HepG2 (cell line): ENCODE measurements around the gene SPDYE16. TPM values are rescaled to one million over a fixed set of nuclear protein-coding genes. Genes with fewer than 3 reads are reported as not detected.
A peak's percentile ranks its signal among the peaks of the same experiment; 100 is the strongest.

Experiments used
- ATF1 ChIP-seq: IDR thresholded peaks from 2 replicates; pipeline ENCODE4 v1.6.1; 2016; ENCODE audit warnings: mild to moderate bottlenecking, control low read depth
- CEBPG ChIP-seq: IDR thresholded peaks from 2 replicates; pipeline ENCODE4 v1.6.1; 2016
- HIVEP1 ChIP-seq: sonication (generic); formaldehyde crosslinking; IDR thresholded peaks from 2 replicates; pipeline ENCODE4 v1.4.0; 2020; ENCODE audit warnings: mild to moderate bottlenecking, missing genetic modification reagents
- RNF2 ChIP-seq: fragments of 450-650 bp; conservative IDR thresholded peaks from 2 replicates; pipeline ENCODE4 v1.6.1; 2016; ENCODE audit warnings: low read depth
- TOPORS ChIP-seq: sonication (generic); formaldehyde crosslinking; IDR thresholded peaks from 2 replicates; pipeline ENCODE4 v1.8.0; 2023; ENCODE audit warnings: mild to moderate bottlenecking, missing genetic modification reagents
- ZBTB40 ChIP-seq, 2 experiments: fragments of 450-650 bp in 1 of 2; sonication (generic) in 1 of 2; formaldehyde crosslinking in 1 of 2; IDR thresholded peaks; 2 replicates each; pipeline versions ENCODE4 v1.6.1 to v1.8.0; 2016 to 2022; ENCODE audit warnings: antibody characterized with exemption in 1 of 2, mild to moderate bottlenecking in 1 of 2, missing genetic modification reagents in 1 of 2
- ZFY ChIP-seq: sonication (generic); formaldehyde crosslinking; IDR thresholded peaks from 2 replicates; pipeline ENCODE4 v1.4.0; 2020; ENCODE audit warnings: missing genetic modification reagents
- ZNF274 ChIP-seq: sonication (generic); formaldehyde crosslinking; IDR thresholded peaks from 2 replicates; pipeline ENCODE4 v1.5.1; 2020; ENCODE audit warnings: mild to moderate bottlenecking, missing genetic modification reagents
- ZNF598 ChIP-seq: sonication (generic); formaldehyde crosslinking; IDR thresholded peaks from 2 replicates; pipeline ENCODE4 v1.5.1; 2020; ENCODE audit warnings: mild to moderate bottlenecking, missing genetic modification reagents, borderline replicate concordance
- polyA plus RNA-seq, 8 experiments: library from polyadenylated mRNA; depleted of rRNA in 3 of 8; stranded (reverse) in 7 of 8; unstranded in 1 of 8; fragments of >200 nt; fragmentation: Illumina TruSeq in 4 of 8; extraction: Trizol in 4 of 8; gene quantifications; 2 replicates each; pipeline versions ENCODE4 v1.2.1 to v1.2.3, GENCODE V29; 2011 to 2016; ENCODE audit warnings: low read depth in 4 of 8, missing spikeins in 1 of 8, mixed read lengths in 1 of 8; ENCODE audit not compliant: insufficient read depth in 1 of 8
- total RNA-seq, 5 experiments: library from RNA; depleted of rRNA; stranded (reverse); fragments of >200 nt; fragmentation: Illumina TruSeq; extraction: Trizol; gene quantifications; 2 replicates each; pipeline ENCODE4 v1.2.3, GENCODE V29; 2016; ENCODE audit warnings: low read depth in 1 of 5
- TF ChIP-seq, protein P1 (sequence below): sonication (generic); formaldehyde crosslinking; IDR thresholded peaks from 2 replicates; pipeline ENCODE4 v1.5.1; 2020; ENCODE audit warnings: mild to moderate bottlenecking, missing genetic modification reagents, borderline replicate concordance
- TF ChIP-seq, protein P2 (sequence below): sonication (generic); formaldehyde crosslinking; IDR thresholded peaks from 2 replicates; pipeline ENCODE4 v1.4.0; 2020; ENCODE audit warnings: missing genetic modification reagents
- TF ChIP-seq, protein P3 (sequence below): sonication (generic); formaldehyde crosslinking; IDR thresholded peaks from 2 replicates; pipeline ENCODE4 v1.5.0; 2020; ENCODE audit warnings: mild to moderate bottlenecking, missing genetic modification reagents

Gene SPDYE16
- total and polyA plus RNA-seq, 2 of the 13 experiments (the other 11 are each of a cell fraction or from before 2014, with no cell fraction given) = 0.11 TPM; not detected in 1

GRCh38 chr7:76515999-76516443 lies 27.1 kb downstream of the SPDYE16 start (continued):
- TF ChIP-seq ZNF598 (CRISPR knock-in tag) (peak; percentile 34; the same call in 1 of the 2 replicates), ATF1 (CRISPR knock-in tag) (no peak), CEBPG (0 out of 2 replicates have a peak, but pooled peaks have one; percentile 22), TOPORS (CRISPR knock-in tag) (peak; percentile 17; the same call in 1 of the 2 replicates), ZNF274 (CRISPR knock-in tag) (peak; percentile 26; the same call in 1 of the 2 replicates), HIVEP1 (CRISPR knock-in tag) (peak; percentile 69; the same call in 1 of the 2 replicates), ZFY (CRISPR knock-in tag) (peak; percentile 75), ZBTB40 (IDR thresholded peaks at IDR 0.05) (no peak), ZBTB40 (CRISPR knock-in tag; IDR thresholded peaks at IDR 0.05) (0 out of 2 replicates have a peak, but pooled peaks have one; percentile 75), RNF2 (no peak; the same call in 1 of the 2 replicates)
- TF ChIP-seq, protein P1, sequence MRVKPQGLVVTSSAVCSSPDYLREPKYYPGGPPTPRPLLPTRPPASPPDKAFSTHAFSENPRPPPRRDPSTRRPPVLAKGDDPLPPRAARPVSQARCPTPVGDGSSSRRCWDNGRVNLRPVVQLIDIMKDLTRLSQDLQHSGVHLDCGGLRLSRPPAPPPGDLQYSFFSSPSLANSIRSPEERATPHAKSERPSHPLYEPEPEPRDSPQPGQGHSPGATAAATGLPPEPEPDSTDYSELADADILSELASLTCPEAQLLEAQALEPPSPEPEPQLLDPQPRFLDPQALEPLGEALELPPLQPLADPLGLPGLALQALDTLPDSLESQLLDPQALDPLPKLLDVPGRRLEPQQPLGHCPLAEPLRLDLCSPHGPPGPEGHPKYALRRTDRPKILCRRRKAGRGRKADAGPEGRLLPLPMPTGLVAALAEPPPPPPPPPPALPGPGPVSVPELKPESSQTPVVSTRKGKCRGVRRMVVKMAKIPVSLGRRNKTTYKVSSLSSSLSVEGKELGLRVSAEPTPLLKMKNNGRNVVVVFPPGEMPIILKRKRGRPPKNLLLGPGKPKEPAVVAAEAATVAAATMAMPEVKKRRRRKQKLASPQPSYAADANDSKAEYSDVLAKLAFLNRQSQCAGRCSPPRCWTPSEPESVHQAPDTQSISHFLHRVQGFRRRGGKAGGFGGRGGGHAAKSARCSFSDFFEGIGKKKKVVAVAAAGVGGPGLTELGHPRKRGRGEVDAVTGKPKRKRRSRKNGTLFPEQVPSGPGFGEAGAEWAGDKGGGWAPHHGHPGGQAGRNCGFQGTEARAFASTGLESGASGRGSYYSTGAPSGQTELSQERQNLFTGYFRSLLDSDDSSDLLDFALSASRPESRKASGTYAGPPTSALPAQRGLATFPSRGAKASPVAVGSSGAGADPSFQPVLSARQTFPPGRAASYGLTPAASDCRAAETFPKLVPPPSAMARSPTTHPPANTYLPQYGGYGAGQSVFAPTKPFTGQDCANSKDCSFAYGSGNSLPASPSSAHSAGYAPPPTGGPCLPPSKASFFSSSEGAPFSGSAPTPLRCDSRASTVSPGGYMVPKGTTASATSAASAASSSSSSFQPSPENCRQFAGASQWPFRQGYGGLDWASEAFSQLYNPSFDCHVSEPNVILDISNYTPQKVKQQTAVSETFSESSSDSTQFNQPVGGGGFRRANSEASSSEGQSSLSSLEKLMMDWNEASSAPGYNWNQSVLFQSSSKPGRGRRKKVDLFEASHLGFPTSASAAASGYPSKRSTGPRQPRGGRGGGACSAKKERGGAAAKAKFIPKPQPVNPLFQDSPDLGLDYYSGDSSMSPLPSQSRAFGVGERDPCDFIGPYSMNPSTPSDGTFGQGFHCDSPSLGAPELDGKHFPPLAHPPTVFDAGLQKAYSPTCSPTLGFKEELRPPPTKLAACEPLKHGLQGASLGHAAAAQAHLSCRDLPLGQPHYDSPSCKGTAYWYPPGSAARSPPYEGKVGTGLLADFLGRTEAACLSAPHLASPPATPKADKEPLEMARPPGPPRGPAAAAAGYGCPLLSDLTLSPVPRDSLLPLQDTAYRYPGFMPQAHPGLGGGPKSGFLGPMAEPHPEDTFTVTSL (CRISPR knock-in tag) = no peak
- TF ChIP-seq, protein P2, sequence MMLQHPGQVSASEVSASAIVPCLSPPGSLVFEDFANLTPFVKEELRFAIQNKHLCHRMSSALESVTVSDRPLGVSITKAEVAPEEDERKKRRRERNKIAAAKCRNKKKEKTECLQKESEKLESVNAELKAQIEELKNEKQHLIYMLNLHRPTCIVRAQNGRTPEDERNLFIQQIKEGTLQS (CRISPR knock-in tag) = 0 out of 2 replicates have a peak, but pooled peaks have one; percentile 27
- TF ChIP-seq, protein P3, sequence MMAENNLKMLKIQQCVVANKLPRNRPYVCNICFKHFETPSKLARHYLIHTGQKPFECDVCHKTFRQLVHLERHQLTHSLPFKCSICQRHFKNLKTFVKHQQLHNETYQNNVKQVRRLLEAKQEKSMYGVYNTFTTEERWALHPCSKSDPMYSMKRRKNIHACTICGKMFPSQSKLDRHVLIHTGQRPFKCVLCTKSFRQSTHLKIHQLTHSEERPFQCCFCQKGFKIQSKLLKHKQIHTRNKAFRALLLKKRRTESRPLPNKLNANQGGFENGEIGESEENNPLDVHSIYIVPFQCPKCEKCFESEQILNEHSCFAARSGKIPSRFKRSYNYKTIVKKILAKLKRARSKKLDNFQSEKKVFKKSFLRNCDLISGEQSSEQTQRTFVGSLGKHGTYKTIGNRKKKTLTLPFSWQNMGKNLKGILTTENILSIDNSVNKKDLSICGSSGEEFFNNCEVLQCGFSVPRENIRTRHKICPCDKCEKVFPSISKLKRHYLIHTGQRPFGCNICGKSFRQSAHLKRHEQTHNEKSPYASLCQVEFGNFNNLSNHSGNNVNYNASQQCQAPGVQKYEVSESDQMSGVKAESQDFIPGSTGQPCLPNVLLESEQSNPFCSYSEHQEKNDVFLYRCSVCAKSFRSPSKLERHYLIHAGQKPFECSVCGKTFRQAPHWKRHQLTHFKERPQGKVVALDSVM (CRISPR knock-in tag) = peak; percentile 45; the same call in 1 of the 2 replicates
